Activated CD4-positive, CD25-positive, alpha-beta regulatory T cell (primary cell): ENCODE results near the gene TBC1D14.

ENCODE experiments used
- DNase-seq, 4 experiments: peaks; one replicate each; lab custom pipeline; 2025; lab: John Stamatoyannopoulos, UW

The TBC1D14 gene

DNA sequence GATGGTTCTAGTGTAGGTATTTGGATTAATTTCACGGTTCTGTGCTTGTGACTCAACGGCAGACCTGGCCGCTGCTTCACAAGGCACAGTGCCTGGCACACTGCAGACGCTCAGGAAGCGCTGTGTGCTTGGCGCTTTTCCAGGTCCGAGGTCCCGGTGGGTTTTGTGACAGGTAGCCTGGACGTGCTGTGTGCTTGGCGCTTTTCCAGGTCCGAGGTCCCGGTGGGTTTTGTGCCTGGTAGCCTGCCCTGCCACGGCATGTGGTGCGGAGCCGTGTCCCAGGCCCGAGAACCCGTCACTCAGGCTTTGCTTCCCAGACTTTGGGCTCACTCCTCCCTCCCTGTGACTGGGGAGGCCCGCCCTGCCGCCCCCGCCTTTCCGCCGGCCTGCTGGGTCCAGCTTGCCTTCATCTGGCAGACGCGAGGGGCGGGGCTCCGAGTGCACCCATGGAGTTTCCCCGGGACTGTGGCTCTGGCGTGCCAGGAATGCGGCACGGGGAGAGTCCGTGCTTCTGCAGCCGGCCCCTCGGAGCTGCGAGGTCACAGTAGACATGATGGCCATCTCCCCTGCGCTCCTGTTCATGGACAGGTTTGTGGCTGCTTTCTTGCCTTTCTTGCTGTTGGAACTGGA, 44.2 kb downstream of the TBC1D14 start:
- no peak for DNase-seq

GRCh38 chr4:6955261-6955911, 45.8 kb downstream of the TBC1D14 start:
- no peak for DNase-seq

DNA sequence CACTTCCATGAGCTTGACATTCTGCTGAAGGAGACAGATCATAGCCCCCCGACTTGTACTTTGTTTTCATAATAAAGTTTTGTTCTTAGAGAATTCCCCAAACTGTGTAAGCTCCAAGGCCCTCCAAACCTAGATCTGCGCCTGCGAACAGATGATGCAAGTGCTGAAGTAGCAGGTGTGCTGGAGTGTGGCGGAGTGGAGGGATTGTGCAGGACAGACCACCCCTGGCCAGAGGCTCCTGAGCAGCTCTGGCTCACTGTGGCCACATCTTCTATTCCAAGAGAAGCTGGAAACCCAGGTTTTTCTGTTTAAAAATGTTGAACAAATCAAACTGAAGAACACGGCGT, 46.4 kb downstream of the TBC1D14 start:
- no peak for DNase-seq

DNA sequence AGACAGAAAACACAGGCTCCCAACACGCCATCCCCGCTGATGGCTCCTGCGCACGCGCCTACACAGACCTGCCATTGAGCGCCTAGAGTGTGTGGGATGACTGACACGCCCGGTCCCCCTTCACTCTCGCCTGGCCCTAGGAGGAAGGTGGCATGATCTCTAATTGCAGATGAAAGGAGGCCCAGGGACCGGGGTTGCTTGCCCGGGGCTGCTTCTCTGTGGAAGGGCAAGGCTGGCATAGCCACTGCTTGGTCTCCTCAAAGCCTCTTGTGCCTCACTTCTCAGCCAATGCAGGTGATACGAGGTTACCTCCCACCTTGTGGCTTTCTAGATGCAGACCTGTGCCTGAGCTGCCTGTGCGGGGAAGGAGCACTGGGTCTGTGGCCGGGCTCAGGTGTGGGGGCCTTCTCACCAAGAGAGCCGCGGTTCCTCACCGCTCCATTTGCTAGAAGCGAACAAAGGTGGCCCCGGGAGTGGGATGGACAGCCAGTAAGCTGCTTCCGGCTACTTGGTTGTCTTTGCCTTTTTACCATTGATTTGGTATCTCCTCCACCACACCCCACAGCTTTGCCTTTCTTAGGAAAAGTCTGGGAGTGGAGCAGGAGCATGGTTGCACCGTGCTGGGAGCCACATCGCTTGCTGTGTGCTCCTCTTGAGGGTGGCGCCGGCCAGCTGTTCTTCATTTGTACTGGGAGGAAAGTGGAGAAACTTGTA, 47.0 kb downstream of the TBC1D14 start:
- DNase-seq, result no peak

GRCh38 chr4:6957148-6957520, 47.5 kb downstream of the TBC1D14 start:
- DNase-seq, result no peak

DNA sequence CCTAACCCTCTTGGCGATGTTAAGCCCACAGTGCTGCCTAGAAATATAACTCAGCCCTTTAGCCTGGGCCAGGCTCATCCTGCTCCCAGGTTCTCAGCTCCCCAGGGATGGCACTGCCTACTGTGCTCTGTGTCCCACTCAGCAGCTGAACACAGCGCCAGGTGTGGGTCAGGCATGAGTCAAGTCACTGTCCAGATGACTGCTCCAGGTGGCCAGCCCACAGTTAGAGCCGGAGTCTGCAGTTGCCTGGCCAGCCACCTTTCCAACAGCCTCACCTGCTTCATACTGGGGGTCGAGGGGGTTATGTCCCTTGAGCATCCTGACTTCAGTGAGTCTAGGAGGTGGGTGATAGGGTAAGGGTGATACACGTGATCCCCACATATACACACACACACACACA, 48.4 kb downstream of the TBC1D14 start:
- no peak for DNase-seq

- no peak for DNase-seq
These were observed 49.6 kb downstream of the TBC1D14 start for GRCh38 chr4:6959261-6959660.

DNA sequence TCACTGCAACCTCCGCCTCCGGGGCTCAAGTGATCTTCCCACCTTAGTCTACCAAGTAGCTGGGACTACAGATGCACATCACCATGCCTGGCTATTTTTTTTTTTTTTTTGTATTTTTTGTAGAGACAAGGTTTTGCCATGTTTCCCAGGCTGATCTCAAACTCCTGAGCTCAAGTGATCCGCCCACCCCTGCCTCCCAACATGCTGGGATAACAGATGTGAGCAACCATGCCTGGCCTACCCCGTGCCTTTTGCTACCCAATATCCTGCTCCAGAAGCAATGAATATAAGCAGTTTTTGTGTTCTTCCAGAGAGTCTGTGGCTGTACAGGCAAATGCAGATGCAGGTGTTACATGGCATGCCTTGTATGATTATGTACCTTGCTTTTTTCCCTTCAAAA, 50.5 kb downstream of the TBC1D14 start:
- DNase-seq, result no peak

- DNase-seq, result no peak
These were observed 51.2 kb downstream of the TBC1D14 start for GRCh38 chr4:6960628-6961412.

GRCh38 chr4:6961496-6962210, 52.0 kb downstream of the TBC1D14 start:
- DNase-seq, result no peak

DNA sequence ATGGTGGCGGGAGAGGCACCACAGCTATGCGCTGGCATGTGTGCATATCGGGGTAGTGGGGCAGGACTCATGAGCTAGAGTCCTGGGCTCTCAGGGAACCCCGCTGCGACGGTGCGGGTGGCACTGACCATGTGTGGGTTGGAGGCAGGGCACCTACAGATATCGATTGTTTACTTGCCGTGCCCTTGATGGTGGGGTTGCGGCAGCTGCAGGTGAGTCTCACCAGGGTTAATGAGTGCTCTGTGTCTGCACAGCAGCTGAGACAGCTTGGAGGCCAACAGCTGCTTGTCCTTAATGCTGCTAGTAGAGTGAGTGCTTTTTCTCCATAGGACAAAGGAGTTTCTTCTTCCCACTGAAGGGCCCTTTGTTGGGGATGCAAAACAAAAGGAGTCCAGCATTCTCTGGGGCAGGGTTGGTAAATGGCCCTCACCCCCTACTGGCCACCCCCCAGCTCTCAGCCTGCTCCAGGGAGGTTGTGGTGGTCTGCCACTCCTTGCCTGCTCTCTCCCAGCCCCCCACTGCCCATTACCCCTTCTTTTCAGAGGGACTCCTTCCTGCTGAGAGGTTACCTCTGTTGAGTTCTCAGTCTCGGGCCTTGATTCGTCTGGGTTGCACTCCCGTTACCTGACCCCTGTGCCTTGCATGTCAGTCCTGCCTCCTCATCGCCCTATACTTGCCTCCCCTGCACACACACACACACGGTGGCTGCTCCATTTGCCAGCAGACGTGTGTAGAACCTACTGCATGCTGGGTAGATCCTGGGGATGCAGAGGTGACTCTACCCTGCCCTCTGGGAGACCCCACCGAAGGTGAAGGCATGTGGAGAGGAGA, 52.8 kb downstream of the TBC1D14 start:
- DNase-seq, result no peak

- DNase-seq, result no peak
These were observed 53.5 kb downstream of the TBC1D14 start for GRCh38 chr4:6963139-6963611.

GRCh38 chr4:6964858-6965257, 55.2 kb downstream of the TBC1D14 start:
- no peak for DNase-seq

- no peak for DNase-seq
These were observed 55.7 kb downstream of the TBC1D14 start for GRCh38 chr4:6965329-6965728.

GRCh38 chr4:6967846-6968340, 58.3 kb downstream of the TBC1D14 start:
- DNase-seq, result no peak

GRCh38 chr4:6968496-6968895, 58.9 kb downstream of the TBC1D14 start:
- DNase-seq, result no peak

GRCh38 chr4:6969826-6970800, 60.5 kb downstream of the TBC1D14 start:
- DNase-seq, result no peak

DNA sequence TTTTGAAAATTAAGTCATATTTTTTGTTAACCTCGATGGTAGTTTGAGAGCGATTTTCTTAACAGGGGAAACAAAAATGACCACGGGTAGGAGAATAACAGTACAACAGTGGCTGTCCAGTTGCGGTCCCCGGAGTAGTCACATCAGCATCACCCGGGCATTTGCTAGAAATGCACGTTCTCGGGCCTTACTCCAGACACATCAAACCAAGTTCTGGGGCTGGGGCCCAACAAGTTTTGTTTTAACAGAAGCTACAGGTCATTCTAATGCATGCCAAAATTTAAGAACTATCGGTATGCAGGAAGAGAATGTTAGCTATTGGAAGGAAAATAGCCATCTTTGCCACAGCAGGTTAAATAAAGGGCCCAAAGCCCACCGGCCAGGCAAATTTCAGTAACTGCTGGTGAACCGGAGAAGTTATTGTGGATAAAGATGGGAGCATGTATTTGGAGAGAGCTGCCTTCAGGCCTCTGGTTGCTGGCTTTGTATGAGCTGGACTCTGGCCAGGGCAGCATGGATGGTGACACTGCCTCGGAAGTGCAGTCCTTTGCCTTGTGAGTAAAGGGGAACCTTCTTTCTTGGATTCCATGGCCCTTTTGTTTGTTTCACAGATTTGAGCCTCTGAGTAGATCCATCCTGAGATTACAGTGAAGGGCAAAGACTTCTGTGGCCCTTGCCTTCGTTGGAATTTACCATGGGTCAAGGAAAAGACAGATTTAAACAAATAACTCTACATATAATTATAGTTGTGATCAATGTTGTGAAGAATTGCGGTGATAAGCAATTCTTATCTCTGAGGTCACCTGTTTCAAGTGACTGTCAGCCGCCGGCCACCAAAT, 62.1 kb downstream of the TBC1D14 start:
- DNase-seq, result no peak

DNA sequence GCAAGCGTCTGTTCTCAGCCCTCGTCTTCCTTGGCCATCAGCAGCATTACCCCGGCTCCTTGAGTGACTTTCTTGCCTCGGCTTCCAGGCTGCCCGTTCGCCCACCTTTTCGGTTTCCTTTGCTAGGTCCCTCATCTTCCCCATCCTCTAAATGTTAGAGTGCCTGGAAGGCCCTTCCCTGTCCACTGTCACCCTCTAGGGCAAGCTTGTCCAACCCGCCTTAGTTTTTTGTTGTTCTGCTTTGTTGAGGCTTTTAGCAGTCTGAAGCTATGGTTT, 62.7 kb downstream of the TBC1D14 start:
- DNase-seq, result no peak
